ENCODE measurements around the gene PEX5L. TPM values are rescaled to one million over a fixed set of nuclear protein-coding genes. Genes with fewer than 3 reads are reported as not detected.

Gene PEX5L
- total and polyA plus RNA-seq, 2 donors (not counting 1 experiment from before 2014, with no cell fraction given), result not detected

DNA sequence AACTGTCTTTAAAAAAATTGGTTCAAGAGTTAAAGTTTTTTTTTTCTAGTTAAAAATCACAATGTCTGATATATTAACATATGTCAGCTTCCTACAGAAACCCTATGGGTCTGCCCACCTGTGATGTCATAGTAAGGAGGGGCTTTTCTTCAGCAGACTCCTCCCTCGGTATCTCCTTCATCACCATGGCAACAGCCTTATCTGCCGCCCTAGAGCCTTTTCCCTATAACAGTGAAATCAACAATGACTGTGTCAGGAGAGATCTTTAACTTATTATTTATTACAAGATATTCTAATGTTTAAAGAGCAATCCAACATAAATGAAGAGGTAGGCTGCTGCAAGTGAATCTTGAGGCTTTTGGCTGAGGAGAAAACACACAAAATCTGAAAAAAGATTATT lies 138.7 kb downstream of the PEX5L start:
- no peak overlapping the region for H3K27ac Mint-ChIP-seq
- H3K27me3 ChIP-seq (replicated peaks in 1 of 4; ENCODE audit: control extremely low read depth in 1 of 4, control insufficient read depth in 3 of 4, insufficient read depth in 4 of 4, low read length in 3 of 4), result no peaks in the 10 kb centered on the region
- H4K20me1 ChIP-seq (ENCODE audit: control insufficient read depth, insufficient read depth, low read length, poor library complexity, severe bottlenecking), result no peaks in the 10 kb centered on the region
- TF ChIP-seq EZH2 (IDR thresholded peaks at IDR 0.05; ENCODE audit: borderline replicate concordance, insufficient read depth, low read depth, low read length, poor library complexity, severe bottlenecking), result no peak
- TF ChIP-seq, protein P1, sequence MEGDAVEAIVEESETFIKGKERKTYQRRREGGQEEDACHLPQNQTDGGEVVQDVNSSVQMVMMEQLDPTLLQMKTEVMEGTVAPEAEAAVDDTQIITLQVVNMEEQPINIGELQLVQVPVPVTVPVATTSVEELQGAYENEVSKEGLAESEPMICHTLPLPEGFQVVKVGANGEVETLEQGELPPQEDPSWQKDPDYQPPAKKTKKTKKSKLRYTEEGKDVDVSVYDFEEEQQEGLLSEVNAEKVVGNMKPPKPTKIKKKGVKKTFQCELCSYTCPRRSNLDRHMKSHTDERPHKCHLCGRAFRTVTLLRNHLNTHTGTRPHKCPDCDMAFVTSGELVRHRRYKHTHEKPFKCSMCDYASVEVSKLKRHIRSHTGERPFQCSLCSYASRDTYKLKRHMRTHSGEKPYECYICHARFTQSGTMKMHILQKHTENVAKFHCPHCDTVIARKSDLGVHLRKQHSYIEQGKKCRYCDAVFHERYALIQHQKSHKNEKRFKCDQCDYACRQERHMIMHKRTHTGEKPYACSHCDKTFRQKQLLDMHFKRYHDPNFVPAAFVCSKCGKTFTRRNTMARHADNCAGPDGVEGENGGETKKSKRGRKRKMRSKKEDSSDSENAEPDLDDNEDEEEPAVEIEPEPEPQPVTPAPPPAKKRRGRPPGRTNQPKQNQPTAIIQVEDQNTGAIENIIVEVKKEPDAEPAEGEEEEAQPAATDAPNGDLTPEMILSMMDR (IDR thresholded peaks at IDR 0.05), result no peak
- H3K4me3 ChIP-seq (ENCODE audit: control extremely low read depth in 1 of 5, extremely low read depth in 1 of 5, insufficient read depth in 1 of 5, low read depth in 2 of 5, low read length in 4 of 5), result no peak overlapping the region
- no peaks in the 10 kb centered on the region for H3K4me1 ChIP-seq (ENCODE audit: control insufficient read depth in 2 of 2, insufficient read depth in 2 of 2, low read length in 2 of 2)
- peaks cover 4% of the 10 kb centered on the region for H3K27me3 Mint-ChIP-seq
- no peaks in the 10 kb centered on the region for H3K9me3 Mint-ChIP-seq (ENCODE audit: insufficient read depth)
- H3K79me2 ChIP-seq (ENCODE audit: control insufficient read depth, insufficient read depth, low read length), result no peaks in the 10 kb centered on the region
- intact Hi-C loops (cut with micrococcal nuclease), result no loop called here
- no peak overlapping the region for H3K27ac ChIP-seq (ENCODE audit: low read length in 2 of 2)
- H3K36me3 ChIP-seq (replicated peaks in 1 of 2; ENCODE audit: control extremely low read depth in 1 of 2, control insufficient read depth in 1 of 2, extremely low read depth in 1 of 2, insufficient read depth in 2 of 2, low read length in 1 of 2), result no peaks in the 10 kb centered on the region
- H2AFZ ChIP-seq (ENCODE audit: insufficient read depth, low read depth, low read length, poor library complexity, severe bottlenecking), result no peak overlapping the region
- peak; percentile 18 for DNase-seq
- ChIA-PET CTCF (no interaction called here), POLR2A (no interaction called here)
- H3K4me2 ChIP-seq (replicated peaks; ENCODE audit: low read depth, low read length, poor library complexity, severe bottlenecking), result no peak overlapping the region
- no peak overlapping the region for H3K4me3 Mint-ChIP-seq
- H3K4me1 Mint-ChIP-seq, result no peaks in the 10 kb centered on the region
- no peaks in the 10 kb centered on the region for H3K9me3 ChIP-seq (ENCODE audit: control extremely low read depth in 1 of 3, control insufficient read depth in 2 of 3, insufficient read depth in 1 of 3, low read length in 2 of 3)
- no peak for ATAC-seq (ENCODE audit: low read depth)
- no CpG with 5 or more reads among the region's 2 CpGs for WGBS (ENCODE audit: insufficient coverage)
- H3K9ac ChIP-seq (ENCODE audit: low read length), result no peak overlapping the region

DNA sequence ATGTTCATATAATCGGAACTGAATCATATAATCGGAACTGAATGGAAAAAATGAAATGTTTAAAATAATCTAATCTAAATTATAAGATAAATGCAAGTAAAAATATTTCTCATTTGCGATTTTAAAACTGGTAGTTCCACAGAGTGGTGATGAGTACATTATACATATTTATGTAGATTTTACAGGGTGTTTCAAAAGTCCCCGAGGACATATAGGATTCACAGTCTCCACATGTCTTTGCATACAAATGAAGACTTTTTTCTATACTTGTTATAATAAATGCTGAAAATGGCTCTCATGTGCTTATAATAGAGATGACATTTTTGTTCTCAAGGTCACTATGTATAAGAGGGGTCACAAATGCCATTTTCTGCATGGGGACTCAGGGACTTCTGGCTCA lies 139.5 kb downstream of the PEX5L start:
- no peaks in the 10 kb centered on the region for H4K20me1 ChIP-seq (ENCODE audit: control insufficient read depth, insufficient read depth, low read length, poor library complexity, severe bottlenecking)
- H3K27ac ChIP-seq (ENCODE audit: low read length in 2 of 2), result no peak overlapping the region
- no peak overlapping the region for H3K4me3 ChIP-seq (ENCODE audit: control extremely low read depth in 1 of 5, extremely low read depth in 1 of 5, insufficient read depth in 1 of 5, low read depth in 2 of 5, low read length in 4 of 5)
- no peaks in the 10 kb centered on the region for H3K79me2 ChIP-seq (ENCODE audit: control insufficient read depth, insufficient read depth, low read length)
- no peak for DNase-seq
- Mint-ChIP-seq H3K4me1 (no peaks in the 10 kb centered on the region), H3K27me3 (peaks cover 4% of the 10 kb centered on the region), H3K9me3 (ENCODE audit: insufficient read depth) (no peaks in the 10 kb centered on the region), H3K4me3 (no peak overlapping the region), H3K27ac (no peak overlapping the region)
- H2AFZ ChIP-seq (ENCODE audit: insufficient read depth, low read depth, low read length, poor library complexity, severe bottlenecking), result no peak overlapping the region
- H3K9ac ChIP-seq (ENCODE audit: low read length), result no peak overlapping the region
- WGBS (ENCODE audit: insufficient coverage), result no CpG with 5 or more reads among the region's 4 CpGs
- ChIA-PET POLR2A (no interaction called here), CTCF (no interaction called here)
- TF ChIP-seq, protein P1 (IDR thresholded peaks at IDR 0.05), result no peak
- TF ChIP-seq EZH2 (IDR thresholded peaks at IDR 0.05; ENCODE audit: borderline replicate concordance, insufficient read depth, low read depth, low read length, poor library complexity, severe bottlenecking), result no peak
- ATAC-seq (ENCODE audit: low read depth), result no peak
- H3K27me3 ChIP-seq (replicated peaks in 1 of 4; ENCODE audit: control extremely low read depth in 1 of 4, control insufficient read depth in 3 of 4, insufficient read depth in 4 of 4, low read length in 3 of 4), result no peaks in the 10 kb centered on the region
- H3K36me3 ChIP-seq (replicated peaks in 1 of 2; ENCODE audit: control extremely low read depth in 1 of 2, control insufficient read depth in 1 of 2, extremely low read depth in 1 of 2, insufficient read depth in 2 of 2, low read length in 1 of 2), result no peaks in the 10 kb centered on the region
- H3K4me1 ChIP-seq (ENCODE audit: control insufficient read depth in 2 of 2, insufficient read depth in 2 of 2, low read length in 2 of 2), result no peaks in the 10 kb centered on the region
- no peak overlapping the region for H3K4me2 ChIP-seq (replicated peaks; ENCODE audit: low read depth, low read length, poor library complexity, severe bottlenecking)
- intact Hi-C loops (cut with micrococcal nuclease), result no loop called here
- no peaks in the 10 kb centered on the region for H3K9me3 ChIP-seq (ENCODE audit: control extremely low read depth in 1 of 3, control insufficient read depth in 2 of 3, insufficient read depth in 1 of 3, low read length in 2 of 3)
